Astrocyte (in vitro differentiated cells and primary cell): ENCODE results near the gene GAPVD1. TPM values are rescaled to one million over a fixed set of nuclear protein-coding genes. Genes with fewer than 3 reads are reported as not detected.

Source experiments
- DNase-seq: peaks from one replicate; pipeline ENCODE4 v3.0.0-alpha.2; 2010; ENCODE audit warnings: low read depth
- FAIRE-seq: peaks from 2 replicates; lab custom pipeline; 2011; peaks lifted over from hg19 to GRCh38; lab: Jason Lieb, UNC
- H2AFZ ChIP-seq: 2 replicates; pipeline ENCODE4 v1.6.0; 2012; ENCODE audit warnings: low read depth, low read length, inconsistent platforms
- H3K27ac ChIP-seq: 2 replicates; pipeline ENCODE4 v1.5.1; 2011; ENCODE audit warnings: low read depth, low read length, inconsistent platforms
- H3K27me3 ChIP-seq: 2 replicates; pipeline ENCODE4 v1.6.0; 2011; ENCODE audit warnings: low read length, inconsistent platforms; ENCODE audit not compliant: insufficient read depth
- H3K36me3 ChIP-seq: 2 replicates; pipeline ENCODE4 v1.5.1; 2011; ENCODE audit warnings: low read length, inconsistent platforms; ENCODE audit not compliant: insufficient read depth
- H3K4me1 ChIP-seq: 2 replicates; pipeline ENCODE4 v1.5.1; 2011; ENCODE audit warnings: low read length, inconsistent platforms; ENCODE audit not compliant: insufficient read depth
- H3K4me2 ChIP-seq: 2 replicates; pipeline ENCODE4 v1.6.0; 2012; ENCODE audit warnings: low read length, inconsistent platforms
- H3K4me3 ChIP-seq: 2 replicates; pipeline ENCODE4 v1.5.1; 2011; ENCODE audit warnings: low read depth, mild to moderate bottlenecking, low read length, inconsistent platforms; ENCODE audit not compliant: insufficient read depth
- H3K79me2 ChIP-seq: 2 replicates; pipeline ENCODE4 v1.6.0; 2012; ENCODE audit warnings: mild to moderate bottlenecking, low read length, inconsistent platforms; ENCODE audit not compliant: insufficient read depth
- H3K9ac ChIP-seq: 2 replicates; pipeline ENCODE4 v1.6.0; 2012; ENCODE audit warnings: mild to moderate bottlenecking, low read length, inconsistent platforms
- H3K9me3 ChIP-seq: 2 replicates; pipeline ENCODE4 v1.5.1; 2012; ENCODE audit warnings: low read depth, mild to moderate bottlenecking, low read length, inconsistent platforms; ENCODE audit not compliant: insufficient read depth
- H4K20me1 ChIP-seq: 2 replicates; pipeline ENCODE4 v1.6.0; 2012; ENCODE audit warnings: low read length, inconsistent platforms; ENCODE audit not compliant: insufficient read depth
- H3K27ac Mint-ChIP-seq: one replicate; pipeline ENCODE4 v1.8.0; 2021; ENCODE audit warnings: mild to moderate bottlenecking, mixed read lengths; ENCODE audit not compliant: unreplicated experiment
- H3K27me3 Mint-ChIP-seq: one replicate; pipeline ENCODE4 v1.8.0; 2021; ENCODE audit warnings: low read depth, mixed read lengths; ENCODE audit not compliant: unreplicated experiment
- H3K36me3 Mint-ChIP-seq: one replicate; pipeline ENCODE4 v1.8.0; 2021; ENCODE audit warnings: low read depth, mixed read lengths; ENCODE audit not compliant: unreplicated experiment
- H3K4me1 Mint-ChIP-seq: one replicate; pipeline ENCODE4 v1.8.0; 2021; ENCODE audit warnings: low read depth, mixed read lengths; ENCODE audit not compliant: unreplicated experiment
- H3K4me3 Mint-ChIP-seq: one replicate; pipeline ENCODE4 v1.8.0; 2021; ENCODE audit warnings: mild to moderate bottlenecking, moderate library complexity, mixed read lengths; ENCODE audit not compliant: unreplicated experiment
- H3K9me3 Mint-ChIP-seq: one replicate; pipeline ENCODE4 v1.8.0; 2021; ENCODE audit warnings: mild to moderate bottlenecking, mixed read lengths; ENCODE audit not compliant: unreplicated experiment
- CTCF ChIP-seq: IDR thresholded peaks from 2 replicates; pipeline ENCODE4 v1.5.1; 2011; ENCODE audit warnings: low read depth, mild to moderate bottlenecking, inconsistent platforms, low read length, moderate library complexity; ENCODE audit not compliant: insufficient read depth
- EZH2 ChIP-seq: IDR thresholded peaks from 2 replicates; pipeline ENCODE4 v1.6.1; 2012; ENCODE audit warnings: mild to moderate bottlenecking, low read length, inconsistent platforms; ENCODE audit not compliant: insufficient read depth
- total RNA-seq: library from RNA; stranded (reverse); gene quantifications from 2 replicates; pipeline ENCODE4 v1.2.1, GENCODE V29; 2021

Gene GAPVD1
- total RNA-seq, 1 donor from 2014 or later, result 54.4 TPM

- Mint-ChIP-seq H3K4me1 (no peaks in the 10 kb centered on the region), H3K4me3 (no peak overlapping the region), H3K36me3 (no peaks in the 10 kb centered on the region), H3K9me3 (no peaks in the 10 kb centered on the region), H3K27me3 (peaks cover 2% of the 10 kb centered on the region), H3K27ac (no peak overlapping the region)
- Histone ChIP-seq H3K79me2 (no peaks in the 10 kb centered on the region), H3K9ac (no peak overlapping the region), H3K4me3 (no peak overlapping the region), H3K27me3 (no peaks in the 10 kb centered on the region), H2AFZ (no peak overlapping the region), H3K4me1 (no peaks in the 10 kb centered on the region), H3K27ac (no peak overlapping the region), H4K20me1 (no peaks in the 10 kb centered on the region), H3K4me2 (no peak overlapping the region), H3K36me3 (no peaks in the 10 kb centered on the region), H3K9me3 (no peaks in the 10 kb centered on the region)
- FAIRE-seq (no peak), DNase-seq (no peak)
- no peak for TF ChIP-seq CTCF
- no peak for TF ChIP-seq EZH2
Measured at GRCh38 chr9:125415583-125416460, 154.2 kb downstream of the GAPVD1 start.

GRCh38 chr9:125416517-125416916, 154.9 kb downstream of the GAPVD1 start:
- DNase-seq (no peak), FAIRE-seq (no peak)
- H3K4me2 ChIP-seq, result no peak overlapping the region
- no peak overlapping the region for H3K27ac ChIP-seq
- H3K36me3 Mint-ChIP-seq, result no peaks in the 10 kb centered on the region
- H3K4me3 Mint-ChIP-seq, result no peak overlapping the region
- H4K20me1 ChIP-seq, result no peaks in the 10 kb centered on the region
- no peaks in the 10 kb centered on the region for H3K36me3 ChIP-seq
- no peaks in the 10 kb centered on the region for H3K27me3 ChIP-seq
- H2AFZ ChIP-seq, result no peak overlapping the region
- no peaks in the 10 kb centered on the region for H3K79me2 ChIP-seq
- no peaks in the 10 kb centered on the region for H3K9me3 ChIP-seq
- H3K27ac Mint-ChIP-seq, result no peak overlapping the region
- no peaks in the 10 kb centered on the region for H3K4me1 Mint-ChIP-seq
- H3K4me1 ChIP-seq, result no peaks in the 10 kb centered on the region
- H3K4me3 ChIP-seq, result no peak overlapping the region
- peaks cover 2% of the 10 kb centered on the region for H3K27me3 Mint-ChIP-seq
- no peak overlapping the region for H3K9ac ChIP-seq
- no peaks in the 10 kb centered on the region for H3K9me3 Mint-ChIP-seq
- TF ChIP-seq EZH2 (no peak), CTCF (no peak)

Other genes starting within 250 kb of the GAPVD1 start
- gene SCAI, start 118.3 kb upstream of the GAPVD1 start, total RNA-seq, result 4.9 and 6.8 TPM in 2 replicates
- gene PPP6C, start 72.0 kb upstream of the GAPVD1 start, total RNA-seq, result 38.7 and 41.1 TPM in 2 replicates
- gene RABEPK, start 61.3 kb upstream of the GAPVD1 start, total RNA-seq, result 30.7 and 31.8 TPM in 2 replicates
- 620 and 650 TPM in 2 replicates for gene HSPA5, start 20.5 kb upstream of the GAPVD1 start, total RNA-seq